BLaER1 treated with 17β-estradiol and CSF1 and Interleukin-3, amounts not matched to agents 10 nM and 100 nM (cell line): Measurements from ENCODE around the gene RALGPS2.
"Not testable (repeated sequence)": the region's sequence is repeated elsewhere in the genome, so short reads cannot be mapped to it uniquely, and the experiment has no call there.

Experiments used
- H3K27ac ChIP-seq, 11 experiments: shearing (Covaris generic); formaldehyde crosslinking; 2 replicates each; pipeline ENCODE4 v1.8.1; 2022
- H3K27me3 ChIP-seq, 11 experiments: shearing (Covaris generic); formaldehyde crosslinking; 2 replicates each; pipeline ENCODE4 v1.8.1; 2022
- H3K36me3 ChIP-seq, 11 experiments: shearing (Covaris generic); formaldehyde crosslinking; 2 replicates each; pipeline ENCODE4 v1.8.1; 2022
- H3K4me1 ChIP-seq, 10 experiments: shearing (Covaris generic); formaldehyde crosslinking; 2 replicates each; pipeline ENCODE4 v1.8.1; 2022
- H3K4me2 ChIP-seq, 11 experiments: shearing (Covaris generic); formaldehyde crosslinking; 2 replicates each; pipeline ENCODE4 v1.8.1; 2022
- H3K4me3 ChIP-seq, 10 experiments: shearing (Covaris generic); formaldehyde crosslinking; 2 replicates each; pipeline ENCODE4 v1.8.1; 2022
- H3K9ac ChIP-seq, 11 experiments: shearing (Covaris generic); formaldehyde crosslinking; 2 replicates each; pipeline ENCODE4 v1.8.1; 2022
- H3K9me3 ChIP-seq, 11 experiments: shearing (Covaris generic); formaldehyde crosslinking; replicated peaks in 1 of 11; 2 replicates each; pipeline ENCODE4 v1.8.1; 2022
- H4K20me1 ChIP-seq, 11 experiments: shearing (Covaris generic); formaldehyde crosslinking; 2 replicates each; pipeline ENCODE4 v1.8.1; 2022
- Cebpa-rat ChIP-seq, 11 experiments: shearing (Covaris generic); IDR thresholded peaks; 2 replicates each; pipeline ENCODE4 v1.8.1; 2022

Gene RALGPS2

GRCh38 chr1:178947677-178947981 is 222.6 kb downstream of the RALGPS2 start:
- TF ChIP-seq Cebpa-rat (IDR thresholded peaks at IDR 0.05), result no peak
- no peak overlapping the region for H3K27ac ChIP-seq
- no peak overlapping the region for H3K4me3 ChIP-seq
- no peaks in the 10 kb centered on the region for H3K36me3 ChIP-seq
- H3K4me1 ChIP-seq, result peaks cover 6 to 17% (median 9%) of the 10 kb centered on the region in 10 experiments
- H4K20me1 ChIP-seq, result no peaks in the 10 kb centered on the region
- no peak overlapping the region for H3K9ac ChIP-seq
- H3K27me3 ChIP-seq, result no peaks in the 10 kb centered on the region
- no peak overlapping the region for H3K4me2 ChIP-seq
- no peaks in the 10 kb centered on the region for H3K9me3 ChIP-seq

GRCh38 chr1:178948676-178949075 is 223.6 kb downstream of the RALGPS2 start:
- Histone ChIP-seq H3K9ac (no peak overlapping the region), H3K4me3 (no peak overlapping the region), H3K9me3 (no peaks in the 10 kb centered on the region), H3K36me3 (no peaks in the 10 kb centered on the region), H4K20me1 (no peaks in the 10 kb centered on the region), H3K4me2 (no peak overlapping the region), H3K27ac (no peak overlapping the region), H3K4me1 (peaks cover 0 to 7% (median 0%) of the 10 kb centered on the region in 10 experiments; a peak in 2 of 20 replicates), H3K27me3 (no peaks in the 10 kb centered on the region)
- no peak for TF ChIP-seq Cebpa-rat (IDR thresholded peaks at IDR 0.05)

- H3K4me1 ChIP-seq, H4K20me1 ChIP-seq, H3K4me3 ChIP-seq, H3K27ac ChIP-seq, H3K9me3 ChIP-seq, H3K27me3 ChIP-seq, H3K4me2 ChIP-seq, H3K9ac ChIP-seq, H3K36me3 ChIP-seq: not testable (repeated sequence)
Observed at GRCh38 chr1:178949866-178950265, 224.8 kb downstream of the RALGPS2 start.

- Histone ChIP-seq H3K36me3 (no peaks in the 10 kb centered on the region), H3K4me3 (no peak overlapping the region), H4K20me1 (no peaks in the 10 kb centered on the region), H3K9me3 (no peaks in the 10 kb centered on the region), H3K9ac (no peak overlapping the region), H3K27ac (no peak overlapping the region), H3K27me3 (no peaks in the 10 kb centered on the region), H3K4me2 (no peak overlapping the region), H3K4me1 (no peaks in the 10 kb centered on the region)
- no peak for TF ChIP-seq Cebpa-rat (IDR thresholded peaks at IDR 0.05)
Observed at GRCh38 chr1:178951600-178951999, 226.6 kb downstream of the RALGPS2 start.

GRCh38 chr1:178953034-178953433 is 228.0 kb downstream of the RALGPS2 start:
- H3K4me1 ChIP-seq, result no peaks in the 10 kb centered on the region
- H3K4me2 ChIP-seq, result no peak overlapping the region
- no peaks in the 10 kb centered on the region for H3K27me3 ChIP-seq
- no peak overlapping the region for H3K4me3 ChIP-seq
- H3K36me3 ChIP-seq, result no peaks in the 10 kb centered on the region
- TF ChIP-seq Cebpa-rat (IDR thresholded peaks at IDR 0.05), result no peak
- H3K9ac ChIP-seq, result no peak overlapping the region
- no peaks in the 10 kb centered on the region for H4K20me1 ChIP-seq
- no peaks in the 10 kb centered on the region for H3K9me3 ChIP-seq
- H3K27ac ChIP-seq, result no peak overlapping the region

- H3K27ac ChIP-seq, result no peak overlapping the region
- H3K4me3 ChIP-seq, result no peak overlapping the region
- H3K4me1 ChIP-seq, result no peaks in the 10 kb centered on the region
- H3K9ac ChIP-seq, result no peak overlapping the region
- TF ChIP-seq Cebpa-rat (IDR thresholded peaks at IDR 0.05), result no peak
- no peaks in the 10 kb centered on the region for H3K36me3 ChIP-seq
- no peak overlapping the region for H3K4me2 ChIP-seq
- H3K27me3 ChIP-seq, result no peaks in the 10 kb centered on the region
- no peaks in the 10 kb centered on the region for H4K20me1 ChIP-seq
- H3K9me3 ChIP-seq, result no peaks in the 10 kb centered on the region
Observed at GRCh38 chr1:178953538-178954324, 228.7 kb downstream of the RALGPS2 start.

GRCh38 chr1:178954325-178954690 is 229.3 kb downstream of the RALGPS2 start:
- H3K4me2 ChIP-seq, result no peak overlapping the region
- H3K4me3 ChIP-seq, result no peak overlapping the region
- H3K27me3 ChIP-seq, result no peaks in the 10 kb centered on the region
- no peak overlapping the region for H3K9ac ChIP-seq
- H3K27ac ChIP-seq, result no peak overlapping the region
- H3K9me3 ChIP-seq, result no peaks in the 10 kb centered on the region
- no peaks in the 10 kb centered on the region for H4K20me1 ChIP-seq
- H3K36me3 ChIP-seq, result no peaks in the 10 kb centered on the region
- no peak for TF ChIP-seq Cebpa-rat (IDR thresholded peaks at IDR 0.05)
- H3K4me1 ChIP-seq, result no peaks in the 10 kb centered on the region

- H3K9me3 ChIP-seq, result no peaks in the 10 kb centered on the region
- H3K4me3 ChIP-seq, result no peak overlapping the region
- H3K27ac ChIP-seq, result no peak overlapping the region
- TF ChIP-seq Cebpa-rat (IDR thresholded peaks at IDR 0.05), result no peak
- H4K20me1 ChIP-seq, result no peaks in the 10 kb centered on the region
- no peaks in the 10 kb centered on the region for H3K4me1 ChIP-seq
- H3K36me3 ChIP-seq, result no peaks in the 10 kb centered on the region
- no peak overlapping the region for H3K4me2 ChIP-seq
- H3K9ac ChIP-seq, result no peak overlapping the region
- no peaks in the 10 kb centered on the region for H3K27me3 ChIP-seq
Observed at GRCh38 chr1:178954937-178955336, 229.9 kb downstream of the RALGPS2 start.

- no peak overlapping the region for H3K4me2 ChIP-seq
- no peaks in the 10 kb centered on the region for H3K27me3 ChIP-seq
- H3K27ac ChIP-seq, result no peak overlapping the region
- H3K4me1 ChIP-seq, result no peaks in the 10 kb centered on the region
- no peak overlapping the region for H3K4me3 ChIP-seq
- H3K36me3 ChIP-seq, result no peaks in the 10 kb centered on the region
- no peak overlapping the region for H3K9ac ChIP-seq
- TF ChIP-seq Cebpa-rat (IDR thresholded peaks at IDR 0.05), result no peak
- H3K9me3 ChIP-seq, result no peaks in the 10 kb centered on the region
- H4K20me1 ChIP-seq, result no peaks in the 10 kb centered on the region
Observed at GRCh38 chr1:178955391-178955954, 230.4 kb downstream of the RALGPS2 start.

GRCh38 chr1:178958491-178958890 is 233.4 kb downstream of the RALGPS2 start:
- Histone ChIP-seq H4K20me1 (no peaks in the 10 kb centered on the region), H3K4me2 (no peak overlapping the region), H3K9me3 (no peaks in the 10 kb centered on the region), H3K9ac (no peak overlapping the region), H3K4me1 (no peaks in the 10 kb centered on the region), H3K27ac (no peak overlapping the region), H3K27me3 (no peaks in the 10 kb centered on the region), H3K4me3 (no peak overlapping the region), H3K36me3 (no peaks in the 10 kb centered on the region)
- no peak for TF ChIP-seq Cebpa-rat (IDR thresholded peaks at IDR 0.05)
